Endothelial cell of umbilical vein (primary cell): ENCODE measurements around the gene MCC. TPM values are rescaled to one million over a fixed set of nuclear protein-coding genes. Genes with fewer than 3 reads are reported as not detected.

ENCODE experiments used
- BruUV-seq: library from RNA; stranded (reverse); fragments of 400-500 nt; replicated peaks from 2 replicates; lab custom pipeline; 2021; lab: Mats Ljungman, UMichigan
- CTCF ChIA-PET: fragments of 300-600, 350-600 bp; sonication (Branson Sonifier 250); formaldehyde crosslinking; loops from one replicate; lab custom pipeline; 2021; ENCODE audit warnings: antibody characterized with exemption, inconsistent platforms; lab: Charles Lee
- POLR2A ChIA-PET: fragments of 300-600, 350-600 bp; sonication (Branson Sonifier 250); formaldehyde crosslinking; loops from one replicate; lab custom pipeline; 2021; ENCODE audit warnings: antibody characterized with exemption, inconsistent platforms; lab: Charles Lee
- DNase-seq: peaks from one replicate; pipeline ENCODE4 v3.0.0-alpha.2; 2011; ENCODE audit warnings: low read depth, low spot score
- FAIRE-seq: peaks from 2 replicates; lab custom pipeline; 2011; peaks lifted over from hg19 to GRCh38; lab: Jason Lieb, UNC
- H2AFZ ChIP-seq: 2 replicates; pipeline ENCODE4 v1.6.0; 2012; ENCODE audit warnings: low read depth, low read length, control low read depth, inconsistent platforms
- H3K27ac ChIP-seq: 2 replicates; pipeline ENCODE4 v1.5.1; 2011; ENCODE audit warnings: low read depth, mild to moderate bottlenecking, control low read depth, low read length, moderate library complexity; ENCODE audit not compliant: insufficient read depth
- H3K27me3 ChIP-seq, 2 experiments: 2 replicates each; pipeline versions ENCODE4 v1.6.0 to v1.6.1; 2011; ENCODE audit warnings: low read length in 2 of 2, mixed read lengths in 1 of 2; ENCODE audit not compliant: control insufficient read depth in 2 of 2, insufficient read depth in 2 of 2
- H3K36me3 ChIP-seq, 2 experiments: 2 replicates in 1 of 2; 3 replicates in 1 of 2; pipeline ENCODE4 v1.5.1; 2011; ENCODE audit warnings: low read length in 2 of 2, mild to moderate bottlenecking in 1 of 2, moderate library complexity in 1 of 2; ENCODE audit not compliant: control insufficient read depth in 2 of 2, insufficient read depth in 2 of 2; ENCODE audit errors: extremely low read depth in 1 of 2
- H3K4me1 ChIP-seq: 3 replicates; pipeline ENCODE4 v1.5.1; 2011; ENCODE audit warnings: mild to moderate bottlenecking, low read length; ENCODE audit not compliant: control insufficient read depth, insufficient read depth; ENCODE audit errors: extremely low read depth
- H3K4me2 ChIP-seq: 2 replicates; pipeline ENCODE4 v1.6.1; 2011; ENCODE audit warnings: low read length, control low read depth, mixed read lengths; ENCODE audit not compliant: insufficient read depth
- H3K4me3 ChIP-seq, 3 experiments: fragments of 200-600 bp in 1 of 3; sonication (generic), shearing (Covaris generic) in 1 of 3; replicated peaks in 1 of 3; 2 replicates each; pipeline ENCODE4 v1.5.1; 2011 to 2016; ENCODE audit warnings: control low read depth in 3 of 3, low read length in 3 of 3, mild to moderate bottlenecking in 2 of 3, inconsistent platforms in 1 of 3, low read depth in 1 of 3, moderate library complexity in 1 of 3; ENCODE audit not compliant: insufficient read depth in 1 of 3
- H3K79me2 ChIP-seq: 2 replicates; pipeline ENCODE4 v1.6.0; 2012; ENCODE audit warnings: low read length, inconsistent platforms; ENCODE audit not compliant: control insufficient read depth, insufficient read depth
- H3K9ac ChIP-seq: replicated peaks from 2 replicates; pipeline ENCODE3; 2011; ENCODE audit warnings: low read length, control low read depth; ENCODE audit not compliant: insufficient read depth; ENCODE audit errors: extremely low read depth
- H3K9me1 ChIP-seq: replicated peaks from 3 replicates; pipeline ENCODE4 v1.6.0; 2011; ENCODE audit warnings: mild to moderate bottlenecking, low read length; ENCODE audit not compliant: control insufficient read depth, insufficient read depth; ENCODE audit errors: extremely low read depth
- H3K9me3 ChIP-seq: replicated peaks from 2 replicates; pipeline ENCODE4 v1.5.1; 2012; ENCODE audit warnings: low read length, inconsistent platforms; ENCODE audit not compliant: control insufficient read depth, insufficient read depth
- H4K20me1 ChIP-seq: replicated peaks from 2 replicates; pipeline ENCODE3; 2011; ENCODE audit warnings: mild to moderate bottlenecking, low read length; ENCODE audit not compliant: control insufficient read depth, insufficient read depth; ENCODE audit errors: extremely low read depth
- CTCF ChIP-seq, 2 donors: IDR thresholded peaks; 1 replicate in 1 of 2; 2 replicates in 1 of 2; pipeline ENCODE4 v1.5.1; 2011; ENCODE audit warnings: low read length in 2 of 2, mild to moderate bottlenecking in 2 of 2, moderate library complexity in 2 of 2, control low read depth in 1 of 2, inconsistent platforms in 1 of 2, low read depth in 1 of 2; ENCODE audit not compliant: insufficient read depth in 1 of 2; ENCODE audit errors: extremely low read depth in 1 of 2
- EZH2 ChIP-seq: IDR thresholded peaks from 2 replicates; pipeline ENCODE4 v1.6.1; 2012; ENCODE audit warnings: borderline replicate concordance, low read depth, mild to moderate bottlenecking, moderate library complexity, low read length, inconsistent platforms; ENCODE audit not compliant: severe bottlenecking
- FOS ChIP-seq: IDR thresholded peaks from 2 replicates; pipeline ENCODE4 v1.6.1; 2011; ENCODE audit warnings: mild to moderate bottlenecking, low read length, moderate library complexity, borderline replicate concordance; ENCODE audit not compliant: insufficient read depth
- GATA2 ChIP-seq: IDR thresholded peaks from 2 replicates; pipeline ENCODE4 v1.7.0; 2011; ENCODE audit warnings: low read depth, mild to moderate bottlenecking, moderate library complexity, mixed read lengths, low read length; ENCODE audit not compliant: insufficient read length, insufficient read depth
- JUN ChIP-seq: IDR thresholded peaks from 2 replicates; pipeline ENCODE4 v1.6.1; 2011; ENCODE audit warnings: borderline replicate concordance, low read depth; ENCODE audit not compliant: insufficient read length, insufficient read depth
- MAX ChIP-seq: IDR thresholded peaks from 2 replicates; pipeline ENCODE4 v1.6.1; 2011; ENCODE audit not compliant: insufficient read depth, insufficient read length
- MYC ChIP-seq: IDR thresholded peaks from one replicate; pipeline ENCODE4 v1.6.1; 2011; ENCODE audit warnings: mild to moderate bottlenecking, low read depth, low read length
- POLR2A ChIP-seq: IDR thresholded peaks from 2 replicates; pipeline ENCODE4 v1.6.1; 2012; ENCODE audit warnings: low read depth, mild to moderate bottlenecking, control low read depth, low read length
- POLR2AphosphoS5 ChIP-seq: IDR thresholded peaks from 2 replicates; pipeline ENCODE4 v1.6.1; 2012; ENCODE audit warnings: low read depth, mild to moderate bottlenecking, control low read depth, low read length, moderate library complexity; ENCODE audit not compliant: insufficient read depth
- dilution Hi-C: fragments of 300-500 bp; cut with MboI; formaldehyde crosslinking; loops from one replicate; pipeline ENCODE4 v1.15.0; 2019; ENCODE audit warnings: low sequenced_read_pairs; ENCODE audit not compliant: extremely low pct_ligation_motif_present
- intact Hi-C: fragments of 100-400 bp; cut with micrococcal nuclease; formaldehyde crosslinking; loops from one replicate; pipeline ENCODE4 v1.10.0; 2022
- polyA plus RNA-seq, 4 experiments: library from polyadenylated mRNA; depleted of rRNA in 3 of 4; stranded (reverse) in 3 of 4; unstranded in 1 of 4; fragments of >200 nt; gene quantifications; 2 replicates each; pipeline versions ENCODE4 v1.2.1 to v1.2.3, GENCODE V29; 2011 to 2012; ENCODE audit warnings: missing spikeins in 1 of 4
- total RNA-seq: library from RNA; stranded (reverse); gene quantifications from 2 replicates; pipeline ENCODE4 v1.2.3, GENCODE V29; 2021

Gene MCC
- total and polyA plus RNA-seq, 2 donors (not counting 3 experiments of a cell fraction or from before 2014, with no cell fraction given): 6.9 to 27.5 TPM

- dilution Hi-C loops: no loop called here
- DNase-seq: no peak
- Histone ChIP-seq H3K79me2 (no peaks in the 10 kb centered on the region), H3K4me1 (peaks cover 11% of the 10 kb centered on the region), H2AFZ (no peak overlapping the region), H3K4me2 (no peak overlapping the region), H3K9me1 (no peaks in the 10 kb centered on the region), H3K9me3 (no peaks in the 10 kb centered on the region), H3K9ac (no peak overlapping the region), H3K36me3 (no peaks in the 10 kb centered on the region), H3K27ac (no peak overlapping the region), H3K4me3 (no peak overlapping the region), H4K20me1 (no peaks in the 10 kb centered on the region), H3K27me3 (no peaks in the 10 kb centered on the region)
- TF ChIP-seq EZH2: no peak
- no peak for TF ChIP-seq FOS
- TF ChIP-seq JUN: no peak
- no peak for TF ChIP-seq CTCF (IDR thresholded peaks at IDR 0.05; ENCODE audit: extremely low read depth in 1 of 2, insufficient read depth in 1 of 2, low read depth in 1 of 2, low read length in 2 of 2)
- no peak for TF ChIP-seq MYC
- no peak for TF ChIP-seq GATA2
- TF ChIP-seq MAX: no peak
- no peak for TF ChIP-seq POLR2AphosphoS5
- no peak for TF ChIP-seq POLR2A
- BruUV-seq: no TSS peak
- CTCF ChIA-PET: interaction anchor here (1.2 kb wide), 1 partner anchor 9 kb away, joined by 3 read pairs; no protein-coding TSS in a partner anchor
- POLR2A ChIA-PET: no interaction called here
- intact Hi-C loops: no loop called here
- FAIRE-seq: no peak
Observed at GRCh38 chr5:113384782-113385285, 103.4 kb downstream of the MCC start.
